Activated CD8-positive, alpha-beta T cell treated with anti-CD3 and anti-CD28 coated beads for 36 hours (primary cell): ENCODE data around the gene RELN. TPM values are rescaled to one million over a fixed set of nuclear protein-coding genes. Genes with fewer than 3 reads are reported as not detected.

Source experiments
- ATAC-seq: fragments of 200-7000 bp; cut with Tn5 transposase; one replicate; pipeline ENCODE4 v1.10.0; 2021; ENCODE audit warnings: mild to moderate bottlenecking, moderate library complexity
- CTCF ChIA-PET: fragments of 350-600 bp; sonication (Branson Sonifier 250); formaldehyde crosslinking; loops from one replicate; lab custom pipeline; 2021; ENCODE audit warnings: antibody characterized with exemption; lab: Charles Lee
- POLR2A ChIA-PET: fragments of 350-600 bp; sonication (Branson Sonifier 250); formaldehyde crosslinking; loops from one replicate; lab custom pipeline; 2021; ENCODE audit warnings: antibody characterized with exemption; lab: Charles Lee
- DNase-seq: peaks from one replicate; pipeline ENCODE4 v3.0.0-alpha.2; 2020
- H3K27ac Mint-ChIP-seq: one replicate; pipeline ENCODE4 v1.8.0; 2021; ENCODE audit warnings: mild to moderate bottlenecking, mixed read lengths
- H3K27me3 Mint-ChIP-seq: one replicate; pipeline ENCODE4 v1.8.0; 2021; ENCODE audit warnings: mixed read lengths
- H3K36me3 Mint-ChIP-seq: one replicate; pipeline ENCODE4 v1.8.0; 2021; ENCODE audit warnings: low read depth, mixed read lengths
- H3K4me1 Mint-ChIP-seq: one replicate; pipeline ENCODE4 v1.8.0; 2021; ENCODE audit warnings: low read depth, mixed read lengths
- H3K4me3 Mint-ChIP-seq: one replicate; pipeline ENCODE4 v1.8.0; 2021; ENCODE audit warnings: mild to moderate bottlenecking, moderate library complexity, mixed read lengths
- H3K9me3 Mint-ChIP-seq: one replicate; pipeline ENCODE4 v1.8.0; 2021; ENCODE audit warnings: mixed read lengths
- CTCF ChIP-seq: fragments of 200-600 bp; IDR thresholded peaks from one replicate; pipeline ENCODE4 v1.8.0; 2022; ENCODE audit warnings: antibody characterized with exemption, mild to moderate bottlenecking
- intact Hi-C: fragments of 100-400 bp; cut with micrococcal nuclease; formaldehyde crosslinking; loops from one replicate; pipeline ENCODE4 v1.10.0; 2022
- total RNA-seq, 2 experiments: library from RNA; stranded (reverse); gene quantifications; one replicate each; pipeline ENCODE4 v1.2.3, GENCODE V29; 2021

Gene RELN
- total RNA-seq, 2 experiments from 2014 or later = not detected

DNA sequence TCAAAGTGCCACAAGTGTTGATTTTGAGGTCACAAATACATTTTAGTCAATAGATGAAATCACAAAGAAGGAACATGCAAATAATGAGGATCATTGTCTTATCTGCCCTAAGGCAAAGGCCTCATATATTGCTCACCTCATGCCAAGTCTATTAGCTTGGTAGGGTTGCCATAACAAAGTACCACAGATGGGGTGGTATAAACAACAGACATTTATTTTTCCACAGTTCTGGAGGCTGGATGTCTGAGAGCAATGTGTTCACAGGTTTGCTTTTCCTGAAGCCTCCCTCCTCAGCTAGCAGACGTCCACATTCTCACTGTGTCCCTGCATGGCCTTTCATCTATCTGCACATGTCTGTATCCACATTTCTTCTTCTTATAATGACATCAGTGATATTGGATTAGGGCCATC is 59.6 kb downstream of the RELN start:
- Mint-ChIP-seq H3K36me3 (no peaks in the 10 kb centered on the region), H3K27ac (no peak overlapping the region), H3K27me3 (peaks cover 2% of the 10 kb centered on the region), H3K4me1 (no peaks in the 10 kb centered on the region), H3K4me3 (no peak overlapping the region), H3K9me3 (no peaks in the 10 kb centered on the region)
- DNase-seq = no peak
- intact Hi-C loops = no loop called here
- ATAC-seq = no peak
- no peak for TF ChIP-seq CTCF
- POLR2A ChIA-PET = no interaction called here
- CTCF ChIA-PET = no interaction called here

DNA sequence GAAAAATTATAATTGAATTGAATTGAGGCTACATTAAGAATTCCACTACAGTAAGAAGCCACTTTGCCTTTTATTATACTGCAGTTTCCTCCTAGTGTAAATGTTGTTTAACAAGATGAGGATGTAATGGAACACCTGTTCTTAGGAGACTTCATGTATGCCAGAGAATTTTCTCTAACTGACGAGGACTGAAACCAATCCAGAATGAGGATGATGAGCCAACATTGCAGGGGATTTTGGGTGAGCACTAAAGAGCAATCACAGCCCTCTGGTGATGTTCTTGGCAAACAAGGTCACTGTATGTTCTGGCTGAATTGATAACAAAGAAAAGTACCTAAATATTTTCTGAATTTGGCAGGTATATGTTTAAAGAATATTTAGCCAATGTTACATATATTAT is 60.9 kb downstream of the RELN start:
- Mint-ChIP-seq H3K27me3 (no peaks in the 10 kb centered on the region), H3K27ac (no peak overlapping the region), H3K9me3 (no peaks in the 10 kb centered on the region), H3K4me1 (no peaks in the 10 kb centered on the region), H3K4me3 (no peak overlapping the region), H3K36me3 (no peaks in the 10 kb centered on the region)
- ATAC-seq (no peak), DNase-seq (no peak)
- POLR2A ChIA-PET = no interaction called here
- intact Hi-C loops = no loop called here
- no peak for TF ChIP-seq CTCF
- CTCF ChIA-PET = no interaction called here

DNA sequence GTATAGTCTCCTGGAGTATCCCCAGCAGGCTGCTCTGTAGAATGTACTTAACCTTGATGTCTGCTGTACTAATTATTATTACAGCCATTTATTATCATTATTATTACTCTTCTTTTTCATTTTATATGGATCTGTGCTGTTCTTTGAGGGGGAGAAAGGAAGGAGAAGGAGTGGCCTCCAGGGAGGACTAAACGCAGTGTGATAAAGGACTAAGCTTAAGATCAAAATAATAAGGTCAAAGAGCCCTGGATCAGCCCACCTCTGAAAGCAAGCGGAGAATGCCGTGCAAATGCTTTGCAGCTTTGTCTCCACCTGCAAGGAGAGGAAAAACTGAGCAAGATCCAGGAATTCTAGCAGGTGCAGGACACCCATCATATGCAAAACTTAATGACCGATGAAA is 65.3 kb downstream of the RELN start:
- no peaks in the 10 kb centered on the region for H3K4me1 Mint-ChIP-seq
- no peak overlapping the region for H3K4me3 Mint-ChIP-seq
- ChIA-PET CTCF (no interaction called here), POLR2A (interaction anchor here (0.6 kb wide), 1 partner anchor 9 kb away, joined by 3 read pairs; no protein-coding TSS in a partner anchor)
- intact Hi-C loops = no loop called here
- no peak overlapping the region for H3K27ac Mint-ChIP-seq
- H3K9me3 Mint-ChIP-seq = no peaks in the 10 kb centered on the region
- H3K27me3 Mint-ChIP-seq = peaks cover 8% of the 10 kb centered on the region
- H3K36me3 Mint-ChIP-seq = no peaks in the 10 kb centered on the region
- DNase-seq (no peak), ATAC-seq (no peak)
- no peak for TF ChIP-seq CTCF

GRCh38 chr7:103922407-103922806 is 67.1 kb downstream of the RELN start:
- POLR2A ChIA-PET = no interaction called here
- no peak overlapping the region for H3K4me3 Mint-ChIP-seq
- DNase-seq (no peak), ATAC-seq (no peak)
- intact Hi-C loops = no loop called here
- H3K27me3 Mint-ChIP-seq = peaks cover 12% of the 10 kb centered on the region
- no peak for TF ChIP-seq CTCF
- CTCF ChIA-PET = no interaction called here
- H3K9me3 Mint-ChIP-seq = no peaks in the 10 kb centered on the region
- H3K4me1 Mint-ChIP-seq = no peaks in the 10 kb centered on the region
- no peaks in the 10 kb centered on the region for H3K36me3 Mint-ChIP-seq
- no peak overlapping the region for H3K27ac Mint-ChIP-seq

GRCh38 chr7:103921692-103922091 is 67.8 kb downstream of the RELN start:
- no peak overlapping the region for H3K4me3 Mint-ChIP-seq
- intact Hi-C loops = no loop called here
- no peaks in the 10 kb centered on the region for H3K9me3 Mint-ChIP-seq
- DNase-seq = no peak
- ChIA-PET POLR2A (no interaction called here), CTCF (no interaction called here)
- no peak overlapping the region for H3K27ac Mint-ChIP-seq
- H3K36me3 Mint-ChIP-seq = no peaks in the 10 kb centered on the region
- no peaks in the 10 kb centered on the region for H3K4me1 Mint-ChIP-seq
- TF ChIP-seq CTCF = no peak
- peaks cover 12% of the 10 kb centered on the region for H3K27me3 Mint-ChIP-seq
- no peak for ATAC-seq
